GM19463 (cell line): ENCODE measurements around the gene WNT9B.

Experiments
- ATAC-seq: cut with Tn5 transposase; IDR thresholded peaks from one replicate; pipeline ENCODE4 v1.9.1; 2021; ENCODE audit warnings: mild to moderate bottlenecking, moderate library complexity; ENCODE audit not compliant: unreplicated experiment

WNT9B gene

GRCh38 chr17:46879101-46879500, 27.7 kb downstream of the WNT9B start:
- ATAC-seq: no peak

GRCh38 chr17:46881015-46881414, 29.6 kb downstream of the WNT9B start:
- no peak for ATAC-seq

- no peak for ATAC-seq
Measured at GRCh38 chr17:46882666-46883065, 31.3 kb downstream of the WNT9B start.

GRCh38 chr17:46883871-46884520, 32.6 kb downstream of the WNT9B start:
- ATAC-seq: no peak

GRCh38 chr17:46884552-46884951, 33.2 kb downstream of the WNT9B start:
- ATAC-seq: no peak

- ATAC-seq: no peak
Measured at GRCh38 chr17:46885415-46886309, 34.3 kb downstream of the WNT9B start.

GRCh38 chr17:46886310-46886663, 34.9 kb downstream of the WNT9B start:
- no peak for ATAC-seq

GRCh38 chr17:46887717-46888116, 36.3 kb downstream of the WNT9B start:
- no peak for ATAC-seq

GRCh38 chr17:46888727-46889126, 37.3 kb downstream of the WNT9B start:
- ATAC-seq: no peak

GRCh38 chr17:46889519-46889918, 38.1 kb downstream of the WNT9B start:
- no peak for ATAC-seq

GRCh38 chr17:46889992-46890564, 38.7 kb downstream of the WNT9B start:
- ATAC-seq: no peak

- no peak for ATAC-seq
Measured at GRCh38 chr17:46890638-46891037, 39.3 kb downstream of the WNT9B start.

GRCh38 chr17:46892192-46892703, 40.9 kb downstream of the WNT9B start:
- no peak for ATAC-seq

- no peak for ATAC-seq
Measured at GRCh38 chr17:46894024-46894423, 42.6 kb downstream of the WNT9B start.

GRCh38 chr17:46894476-46895151, 43.2 kb downstream of the WNT9B start:
- no peak for ATAC-seq

GRCh38 chr17:46895171-46895570, 43.8 kb downstream of the WNT9B start:
- no peak for ATAC-seq

- no peak for ATAC-seq
Measured at GRCh38 chr17:46896991-46897390, 45.6 kb downstream of the WNT9B start.

GRCh38 chr17:46898364-46898763, 47.0 kb downstream of the WNT9B start:
- no peak for ATAC-seq

GRCh38 chr17:46898860-46899259, 47.5 kb downstream of the WNT9B start:
- no peak for ATAC-seq

GRCh38 chr17:46901291-46901690, 49.9 kb downstream of the WNT9B start:
- ATAC-seq: no peak
